ENCODE measurements around the gene SCIMP.

GRCh38 chr17:5257124-5257523 lies 22.5 kb upstream of the SCIMP start:
- TF ChIP-seq CTCF (IDR thresholded peaks at IDR 0.05) (no peak), POLR2A (IDR thresholded peaks at IDR 0.05) (no peak), EP300 (IDR thresholded peaks at IDR 0.05) (no peak)

Data from ovary (tissue), 3 donors.